ENCODE results near the gene VGLL1. TPM values are rescaled to one million over a fixed set of nuclear protein-coding genes. Genes with fewer than 3 reads are reported as not detected.

Gene VGLL1
- total and polyA plus RNA-seq, 4 donors: 0.40 to 13.8 (median 2.2) TPM

GRCh38 chrX:136523770-136524169, 8.2 kb upstream of the VGLL1 start:
- TF ChIP-seq, protein P1, sequence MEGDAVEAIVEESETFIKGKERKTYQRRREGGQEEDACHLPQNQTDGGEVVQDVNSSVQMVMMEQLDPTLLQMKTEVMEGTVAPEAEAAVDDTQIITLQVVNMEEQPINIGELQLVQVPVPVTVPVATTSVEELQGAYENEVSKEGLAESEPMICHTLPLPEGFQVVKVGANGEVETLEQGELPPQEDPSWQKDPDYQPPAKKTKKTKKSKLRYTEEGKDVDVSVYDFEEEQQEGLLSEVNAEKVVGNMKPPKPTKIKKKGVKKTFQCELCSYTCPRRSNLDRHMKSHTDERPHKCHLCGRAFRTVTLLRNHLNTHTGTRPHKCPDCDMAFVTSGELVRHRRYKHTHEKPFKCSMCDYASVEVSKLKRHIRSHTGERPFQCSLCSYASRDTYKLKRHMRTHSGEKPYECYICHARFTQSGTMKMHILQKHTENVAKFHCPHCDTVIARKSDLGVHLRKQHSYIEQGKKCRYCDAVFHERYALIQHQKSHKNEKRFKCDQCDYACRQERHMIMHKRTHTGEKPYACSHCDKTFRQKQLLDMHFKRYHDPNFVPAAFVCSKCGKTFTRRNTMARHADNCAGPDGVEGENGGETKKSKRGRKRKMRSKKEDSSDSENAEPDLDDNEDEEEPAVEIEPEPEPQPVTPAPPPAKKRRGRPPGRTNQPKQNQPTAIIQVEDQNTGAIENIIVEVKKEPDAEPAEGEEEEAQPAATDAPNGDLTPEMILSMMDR (IDR thresholded peaks at IDR 0.05; ENCODE audit: control extremely low read depth, extremely low read depth): no peak
- H3K36me3 ChIP-seq (ENCODE audit: control insufficient read depth in 4 of 4, insufficient read depth in 4 of 4, low read length in 4 of 4): no peaks in the 10 kb centered on the region
- H3K9ac ChIP-seq (ENCODE audit: insufficient read depth in 1 of 2, low read length in 2 of 2): no peak overlapping the region
- no peak for ATAC-seq (ENCODE audit: insufficient read depth, low FRiP score)
- no peak overlapping the region for H3K27ac ChIP-seq (ENCODE audit: low read depth in 1 of 2, low read length in 1 of 2)
- H3K27me3 ChIP-seq (ENCODE audit: control insufficient read depth in 3 of 3, insufficient read depth in 3 of 3, low read length in 2 of 3): peaks cover 0 to 8% (median 0%) of the 10 kb centered on the region in 3 donors
- H3K4me3 ChIP-seq: no peak overlapping the region
- H3K9me3 ChIP-seq (ENCODE audit: control insufficient read depth in 4 of 4, insufficient read depth in 3 of 4, low read length in 3 of 4): no peaks in the 10 kb centered on the region
- H3K4me1 ChIP-seq (ENCODE audit: control insufficient read depth in 5 of 5, insufficient read depth in 5 of 5, low read length in 5 of 5): peaks cover 0 to 4% (median 0%) of the 10 kb centered on the region in 5 donors
- no peak for DNase-seq

DNA sequence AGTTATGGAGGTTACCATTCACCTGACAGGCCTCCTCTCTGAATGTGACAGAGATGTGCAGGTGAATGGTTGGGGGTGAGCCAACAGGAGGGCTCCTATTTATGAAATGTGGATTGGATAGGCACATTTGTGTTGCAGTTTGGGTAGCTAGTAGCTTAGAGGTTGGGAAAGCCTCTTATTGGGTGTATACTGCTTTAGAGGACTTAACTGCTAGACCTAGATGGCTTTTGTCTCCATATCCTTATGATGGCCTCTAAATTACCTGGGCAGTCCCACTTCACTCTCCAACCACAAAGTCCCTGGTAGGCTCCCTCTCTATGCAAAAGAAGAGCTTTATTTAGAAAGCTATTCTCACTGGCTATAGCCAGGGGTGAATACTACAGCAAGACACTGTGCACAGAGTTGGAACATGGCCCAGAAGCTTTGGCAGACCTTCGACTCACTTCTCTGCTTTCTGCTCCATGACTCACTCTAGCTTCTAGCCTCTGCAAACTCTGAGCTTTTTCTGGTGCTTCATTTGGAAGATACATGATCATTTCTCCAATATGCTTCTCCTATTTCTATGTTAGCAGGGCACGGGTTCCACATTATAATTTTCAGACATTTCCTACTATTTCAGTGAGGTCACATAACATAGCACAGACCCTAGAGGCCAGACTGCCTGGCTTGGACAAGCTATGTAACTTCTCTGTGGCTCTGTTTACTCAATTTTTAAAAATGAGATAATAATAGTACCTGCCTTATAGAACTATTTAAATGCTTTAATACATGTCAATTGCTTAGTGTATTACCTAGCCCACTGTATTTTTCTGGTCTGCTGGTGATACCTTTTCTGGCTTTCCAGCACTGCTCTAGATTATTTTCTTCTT, 6.0 kb upstream of the VGLL1 start:
- 38 to 80% methylated on average over 2 of the region's 2 CpGs for WGBS, 2 donors
- TF ChIP-seq, protein P1 (IDR thresholded peaks at IDR 0.05; ENCODE audit: control extremely low read depth, extremely low read depth): no peak
- peak overlapping the region in 1 of 2 donors; percentile 66 for H3K27ac ChIP-seq (ENCODE audit: low read depth in 1 of 2, low read length in 1 of 2)
- peaks cover 0 to 4% (median 0%) of the 10 kb centered on the region in 5 donors for H3K4me1 ChIP-seq (ENCODE audit: control insufficient read depth in 5 of 5, insufficient read depth in 5 of 5, low read length in 5 of 5)
- no peaks in the 10 kb centered on the region for H3K9me3 ChIP-seq (ENCODE audit: control insufficient read depth in 4 of 4, insufficient read depth in 3 of 4, low read length in 3 of 4)
- H3K27me3 ChIP-seq (ENCODE audit: control insufficient read depth in 3 of 3, insufficient read depth in 3 of 3, low read length in 2 of 3): peaks cover 0 to 12% (median 4%) of the 10 kb centered on the region in 3 donors
- ATAC-seq (ENCODE audit: insufficient read depth, low FRiP score) (peak; percentile 62), DNase-seq (peak; percentile 69 to 94 (median 84))
- no peak overlapping the region for H3K9ac ChIP-seq (ENCODE audit: insufficient read depth in 1 of 2, low read length in 2 of 2)
- H3K36me3 ChIP-seq (ENCODE audit: control insufficient read depth in 4 of 4, insufficient read depth in 4 of 4, low read length in 4 of 4): no peaks in the 10 kb centered on the region
- no peak overlapping the region for H3K4me3 ChIP-seq

- Histone ChIP-seq H3K27ac (ENCODE audit: low read depth in 1 of 2, low read length in 1 of 2) (no peak overlapping the region), H3K9me3 (ENCODE audit: control insufficient read depth in 4 of 4, insufficient read depth in 3 of 4, low read length in 3 of 4) (no peaks in the 10 kb centered on the region), H3K4me1 (ENCODE audit: control insufficient read depth in 5 of 5, insufficient read depth in 5 of 5, low read length in 5 of 5) (peaks cover 0 to 4% (median 0%) of the 10 kb centered on the region in 5 donors), H3K4me3 (no peak overlapping the region), H3K9ac (ENCODE audit: insufficient read depth in 1 of 2, low read length in 2 of 2) (no peak overlapping the region), H3K36me3 (ENCODE audit: control insufficient read depth in 4 of 4, insufficient read depth in 4 of 4, low read length in 4 of 4) (no peaks in the 10 kb centered on the region), H3K27me3 (ENCODE audit: control insufficient read depth in 3 of 3, insufficient read depth in 3 of 3, low read length in 2 of 3) (peaks cover 0 to 16% (median 9%) of the 10 kb centered on the region in 3 donors)
- WGBS, 2 donors: 68 to 76% methylated on average over 8 of the region's 8 CpGs
- TF ChIP-seq, protein P1 (IDR thresholded peaks at IDR 0.05; ENCODE audit: control extremely low read depth, extremely low read depth): no peak
- DNase-seq: no peak
- ATAC-seq (ENCODE audit: insufficient read depth, low FRiP score): no peak
These were observed 3.2 kb upstream of the VGLL1 start for GRCh38 chrX:136528645-136529315.

Measured in lung (tissue), 12 donors.